Lung (tissue), 4 donors: Measurements from ENCODE around the gene DRD1. TPM values are rescaled to one million over a fixed set of nuclear protein-coding genes. Genes with fewer than 3 reads are reported as not detected.

Experiments
- polyA plus RNA-seq, 2 donors: library from polyadenylated mRNA; stranded (reverse); fragments of 200-250 nt; gene quantifications; one replicate each; pipeline ENCODE4 v1.2.1, GENCODE V29; 2013
- total RNA-seq, 2 donors: library from RNA; depleted of rRNA in 1 of 2; stranded (reverse); fragments of >200 nt in 1 of 2; gene quantifications; one replicate each; pipeline ENCODE4 v1.2.1, GENCODE V29; 2014 to 2021
- donor health status: Bipolar disorder and iron deficiency.
- donor health status: healthy.
- donor health status: DM: yes; HTN: yes; CAD: no.

The DRD1 gene
- total and polyA plus RNA-seq, 4 donors = 0.12 to 1.5 (median 0.53) TPM

Other genes with a start within 250 kb of the DRD1 start
- gene SFXN1, start 34.4 kb upstream of the DRD1 start, total RNA-seq = 10 to 100 TPM; 19.8 to 42.2 TPM
- 10 to 100 TPM in 1 of 2 donors, 1 to 10 TPM in 1; 5.7 to 18.2 TPM for gene SFXN1, start 34.4 kb upstream of the DRD1 start, polyA plus RNA-seq
- 10 to 100 TPM in 1 of 2 donors, 1 to 10 TPM in 1; 8.4 to 11.3 TPM for gene HRH2, start 213.9 kb upstream of the DRD1 start, total RNA-seq
- gene HRH2, start 213.9 kb upstream of the DRD1 start, polyA plus RNA-seq = 10 to 100 TPM in 1 of 2 donors, 1 to 10 TPM in 1; 1.8 to 36.1 TPM